Suprapubic skin (tissue), 4 donors: Measurements from ENCODE around the gene TMEM163. TPM values are rescaled to one million over a fixed set of nuclear protein-coding genes. Genes with fewer than 3 reads are reported as not detected.

Experiments
- DNase-seq, 2 donors: peaks; one replicate each; pipeline ENCODE4 v3.0.0-alpha.2; 2019; ENCODE audit warnings: low spot score in 2 of 2
- H3K27ac ChIP-seq: fragments of 200-600 bp; sonication (generic); one replicate; pipeline ENCODE4 v1.5.1; 2019
- H3K27me3 ChIP-seq: fragments of 200-600 bp; sonication (generic); one replicate; pipeline ENCODE4 v1.5.1; 2019
- H3K36me3 ChIP-seq: fragments of 200-600 bp; sonication (generic); one replicate; pipeline ENCODE4 v1.5.1; 2019
- H3K4me1 ChIP-seq: fragments of 200-600 bp; sonication (generic); one replicate; pipeline ENCODE4 v1.5.1; 2019
- H3K4me3 ChIP-seq: fragments of 200-600 bp; sonication (generic); one replicate; pipeline ENCODE4 v1.5.1; 2019; ENCODE audit warnings: mild to moderate bottlenecking
- H3K9me3 ChIP-seq: fragments of 200-600 bp; sonication (generic); one replicate; pipeline ENCODE4 v1.5.1; 2019
- CTCF ChIP-seq, 2 donors: fragments of 200-600 bp in 1 of 2; fragments of 450-650 bp in 1 of 2; sonication (generic) in 1 of 2; IDR thresholded peaks; one replicate each; pipeline ENCODE4 v1.5.1; 2016 to 2019; ENCODE audit warnings: antibody characterized with exemption in 2 of 2, mild to moderate bottlenecking in 1 of 2, moderate library complexity in 1 of 2
- EP300 ChIP-seq: sonication (generic); formaldehyde crosslinking; IDR thresholded peaks from one replicate; pipeline ENCODE4 v1.6.1; 2017; ENCODE audit warnings: antibody characterized with exemption
- POLR2A ChIP-seq, 2 donors: fragments of 450-650 bp; IDR thresholded peaks; one replicate each; pipeline ENCODE4 v1.6.1; 2017; ENCODE audit warnings: antibody characterized with exemption in 2 of 2, mild to moderate bottlenecking in 2 of 2, moderate library complexity in 2 of 2
- POLR2AphosphoS5 ChIP-seq, 3 donors: sonication (generic); formaldehyde crosslinking; IDR thresholded peaks; one replicate each; pipeline ENCODE4 v1.6.1; 2017; ENCODE audit warnings: antibody characterized with exemption in 3 of 3
- WGBS: methylation state at CpG from one replicate; pipeline ENCODE4 v1.1.5; 2018; 5-methylcytosine and 5-hydroxymethylcytosine counted together
- total RNA-seq, 4 donors: library from RNA; depleted of rRNA; stranded (reverse); fragments of >200 nt; gene quantifications; one replicate each; pipeline ENCODE4 v1.1.0, GENCODE V29; 2016

The TMEM163 gene
- total RNA-seq, 4 donors from 2014 or later = 0.23 to 0.72 TPM; not detected in 2

GRCh38 chr2:134669731-134670669 is 48.8 kb downstream of the TMEM163 start:
- Histone ChIP-seq H3K4me3 (no peak overlapping the region), H3K27ac (no peak overlapping the region), H3K36me3 (no peaks in the 10 kb centered on the region), H3K9me3 (no peaks in the 10 kb centered on the region), H3K4me1 (no peaks in the 10 kb centered on the region), H3K27me3 (no peaks in the 10 kb centered on the region)
- 66% methylated on average over 11 of the region's 12 CpGs for WGBS
- DNase-seq = no peak
- no peak for TF ChIP-seq CTCF (IDR thresholded peaks at IDR 0.05)
- no peak for TF ChIP-seq POLR2AphosphoS5 (IDR thresholded peaks at IDR 0.05)
- no peak for TF ChIP-seq EP300
- TF ChIP-seq POLR2A (IDR thresholded peaks at IDR 0.05) = no peak

GRCh38 chr2:134668821-134669220 is 50.0 kb downstream of the TMEM163 start:
- no peak overlapping the region for H3K4me3 ChIP-seq
- WGBS = 63% methylated on average over 6 of the region's 7 CpGs
- no peak for DNase-seq
- no peaks in the 10 kb centered on the region for H3K4me1 ChIP-seq
- no peaks in the 10 kb centered on the region for H3K36me3 ChIP-seq
- no peaks in the 10 kb centered on the region for H3K27me3 ChIP-seq
- no peaks in the 10 kb centered on the region for H3K9me3 ChIP-seq
- H3K27ac ChIP-seq = no peak overlapping the region
- no peak for TF ChIP-seq POLR2A (IDR thresholded peaks at IDR 0.05)
- no peak for TF ChIP-seq EP300
- no peak for TF ChIP-seq POLR2AphosphoS5 (IDR thresholded peaks at IDR 0.05)
- TF ChIP-seq CTCF (IDR thresholded peaks at IDR 0.05) = no peak

DNA sequence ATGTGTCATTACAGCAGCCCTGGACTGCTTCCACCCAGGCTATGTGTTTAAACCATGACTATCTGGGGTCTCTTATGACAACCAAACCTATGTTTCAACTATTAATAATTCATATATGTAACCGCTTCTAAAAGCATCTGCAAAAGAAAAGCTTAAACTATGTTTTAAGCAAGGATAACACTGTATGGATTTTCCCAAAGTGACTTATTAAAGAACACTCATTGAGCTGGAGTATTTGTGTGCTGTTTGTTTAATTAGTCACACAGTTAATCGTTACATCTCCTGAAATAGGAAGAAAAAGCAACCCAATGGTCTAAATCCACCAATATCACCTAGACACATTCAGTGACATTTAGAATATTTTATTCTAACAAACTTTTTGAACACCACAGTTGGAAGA is 51.3 kb downstream of the TMEM163 start:
- Histone ChIP-seq H3K4me3 (no peak overlapping the region), H3K27me3 (no peaks in the 10 kb centered on the region), H3K9me3 (no peaks in the 10 kb centered on the region), H3K4me1 (no peaks in the 10 kb centered on the region), H3K36me3 (no peaks in the 10 kb centered on the region), H3K27ac (no peak overlapping the region)
- no peak for DNase-seq
- TF ChIP-seq POLR2A (IDR thresholded peaks at IDR 0.05) = no peak
- TF ChIP-seq EP300 = no peak
- TF ChIP-seq CTCF (IDR thresholded peaks at IDR 0.05) = no peak
- TF ChIP-seq POLR2AphosphoS5 (IDR thresholded peaks at IDR 0.05) = no peak
- WGBS = 86% methylated on average over 2 of the region's 2 CpGs

DNA sequence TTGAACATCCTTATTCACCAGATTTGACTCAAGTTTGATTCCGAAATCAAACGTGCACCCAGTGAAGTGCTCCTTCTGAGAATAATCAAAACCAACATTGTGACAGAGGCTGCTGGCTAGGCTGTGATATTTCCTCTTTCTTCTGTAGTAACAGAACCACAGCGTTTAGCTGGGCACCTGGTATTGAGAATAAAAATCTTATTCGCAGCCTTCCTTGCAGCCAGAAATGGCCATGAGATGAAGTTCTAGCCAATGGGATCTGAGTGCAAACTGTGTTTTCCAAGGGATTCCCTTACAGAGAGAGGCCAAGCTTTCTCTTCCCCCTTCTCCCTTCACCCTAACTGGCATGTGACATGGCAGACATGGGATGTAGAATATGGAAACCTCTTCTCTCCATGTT is 51.7 kb downstream of the TMEM163 start:
- no peak for TF ChIP-seq EP300
- TF ChIP-seq POLR2AphosphoS5 (IDR thresholded peaks at IDR 0.05) = no peak
- no peak for TF ChIP-seq CTCF (IDR thresholded peaks at IDR 0.05)
- no peak for TF ChIP-seq POLR2A (IDR thresholded peaks at IDR 0.05)

GRCh38 chr2:134665727-134666506 is 52.9 kb downstream of the TMEM163 start:
- Histone ChIP-seq H3K9me3 (no peaks in the 10 kb centered on the region), H3K27ac (no peak overlapping the region), H3K4me1 (no peaks in the 10 kb centered on the region), H3K36me3 (no peaks in the 10 kb centered on the region), H3K4me3 (no peak overlapping the region), H3K27me3 (no peaks in the 10 kb centered on the region)
- DNase-seq = no peak
- TF ChIP-seq POLR2AphosphoS5 (IDR thresholded peaks at IDR 0.05) = no peak
- TF ChIP-seq CTCF (IDR thresholded peaks at IDR 0.05) = no peak
- TF ChIP-seq POLR2A (IDR thresholded peaks at IDR 0.05) = no peak
- TF ChIP-seq EP300 = no peak
- WGBS = 65% methylated on average over 7 of the region's 7 CpGs

More for the DNA sequence above, 51.7 kb downstream of the TMEM163 start:
- no peaks in the 10 kb centered on the region for H3K4me1 ChIP-seq
- 94% methylated on average over 4 of the region's 4 CpGs for WGBS
- H3K27me3 ChIP-seq = no peaks in the 10 kb centered on the region
- no peaks in the 10 kb centered on the region for H3K36me3 ChIP-seq
- H3K9me3 ChIP-seq = no peaks in the 10 kb centered on the region
- H3K27ac ChIP-seq = no peak overlapping the region
- DNase-seq = no peak
- no peak overlapping the region for H3K4me3 ChIP-seq
